ENCODE results near the gene TNFSF11. TPM values are rescaled to one million over a fixed set of nuclear protein-coding genes. Genes with fewer than 3 reads are reported as not detected.

TNFSF11 gene
- polyA plus RNA-seq, 3 donors, result 0.32 to 0.60 (median 0.47) TPM

- no peak for DNase-seq (ENCODE audit: low read depth in 3 of 3, low spot score in 2 of 3)
Observed at GRCh38 chr13:42607546-42607945, 33.6 kb downstream of the TNFSF11 start.

- no peak for DNase-seq (ENCODE audit: low read depth in 3 of 3, low spot score in 2 of 3)
Observed at GRCh38 chr13:42610649-42611048, 36.7 kb downstream of the TNFSF11 start.

- DNase-seq (ENCODE audit: low read depth in 3 of 3, low spot score in 2 of 3), result no peak
Observed at GRCh38 chr13:42611086-42611779, 37.3 kb downstream of the TNFSF11 start.

GRCh38 chr13:42612021-42612765 lies 38.2 kb downstream of the TNFSF11 start:
- DNase-seq (ENCODE audit: low read depth in 3 of 3, low spot score in 2 of 3), result no peak

GRCh38 chr13:42614436-42615035 lies 40.6 kb downstream of the TNFSF11 start:
- no peak for DNase-seq (ENCODE audit: low read depth in 3 of 3, low spot score in 2 of 3)

- DNase-seq (ENCODE audit: low read depth in 3 of 3, low spot score in 2 of 3), result no peak
Observed at GRCh38 chr13:42615691-42616090, 41.7 kb downstream of the TNFSF11 start.

- no peak for DNase-seq (ENCODE audit: low read depth in 3 of 3, low spot score in 2 of 3)
Observed at GRCh38 chr13:42617221-42617620, 43.3 kb downstream of the TNFSF11 start.

- DNase-seq (ENCODE audit: low read depth in 3 of 3, low spot score in 2 of 3), result no peak
Observed at GRCh38 chr13:42623916-42624315, 50.0 kb downstream of the TNFSF11 start.

- no peak for DNase-seq (ENCODE audit: low read depth in 3 of 3, low spot score in 2 of 3)
Observed at GRCh38 chr13:42625611-42626010, 51.7 kb downstream of the TNFSF11 start.

GRCh38 chr13:42626176-42626860 lies 52.4 kb downstream of the TNFSF11 start:
- DNase-seq (ENCODE audit: low read depth in 3 of 3, low spot score in 2 of 3), result no peak

GRCh38 chr13:42628666-42629065 lies 54.7 kb downstream of the TNFSF11 start:
- no peak for DNase-seq (ENCODE audit: low read depth in 3 of 3, low spot score in 2 of 3)

GRCh38 chr13:42631181-42631580 lies 57.2 kb downstream of the TNFSF11 start:
- no peak for DNase-seq (ENCODE audit: low read depth in 3 of 3, low spot score in 2 of 3)

- no peak for DNase-seq (ENCODE audit: low read depth in 3 of 3, low spot score in 2 of 3)
Observed at GRCh38 chr13:42633495-42633894, 59.5 kb downstream of the TNFSF11 start.

- no peak for DNase-seq (ENCODE audit: low read depth in 3 of 3, low spot score in 2 of 3)
Observed at GRCh38 chr13:42638101-42638500, 64.1 kb downstream of the TNFSF11 start.

GRCh38 chr13:42638886-42639285 lies 64.9 kb downstream of the TNFSF11 start:
- DNase-seq (ENCODE audit: low read depth in 3 of 3, low spot score in 2 of 3), result no peak

GRCh38 chr13:42643076-42643475 lies 69.1 kb downstream of the TNFSF11 start:
- no peak for DNase-seq (ENCODE audit: low read depth in 3 of 3, low spot score in 2 of 3)

- DNase-seq (ENCODE audit: low read depth in 3 of 3, low spot score in 2 of 3), result no peak
Observed at GRCh38 chr13:42644841-42645240, 70.9 kb downstream of the TNFSF11 start.

GRCh38 chr13:42645717-42646116 lies 71.8 kb downstream of the TNFSF11 start:
- no peak for DNase-seq (ENCODE audit: low read depth in 3 of 3, low spot score in 2 of 3)

- no peak for DNase-seq (ENCODE audit: low read depth in 3 of 3, low spot score in 2 of 3)
Observed at GRCh38 chr13:42649141-42649540, 75.2 kb downstream of the TNFSF11 start.

GRCh38 chr13:42649831-42650230 lies 75.9 kb downstream of the TNFSF11 start:
- DNase-seq (ENCODE audit: low read depth in 3 of 3, low spot score in 2 of 3), result peak in 1 of 3 donors; percentile 23

GRCh38 chr13:42650506-42650905 lies 76.6 kb downstream of the TNFSF11 start:
- DNase-seq (ENCODE audit: low read depth in 3 of 3, low spot score in 2 of 3), result no peak

Measured in right renal cortex interstitium (tissue), 3 donors.